ENCODE measurements around the gene CDK2AP2. TPM values are rescaled to one million over a fixed set of nuclear protein-coding genes. Genes with fewer than 3 reads are reported as not detected.

CDK2AP2 gene
- total RNA-seq, 2 donors from 2014 or later = 56.7 to 59.4 TPM

GRCh38 chr11:67545280-67545679 is 37.3 kb upstream of the CDK2AP2 start:
- Histone ChIP-seq H3K4me1 (peaks cover 31% of the 10 kb centered on the region), H3K27ac (peak overlapping the region in 2 of 4 donors; percentile 43 to 46), H3K9me3 (no peaks in the 10 kb centered on the region), H3K27me3 (no peaks in the 10 kb centered on the region), H3K36me3 (replicated peaks in 1 of 2; ENCODE audit: insufficient read depth in 1 of 2, low read depth in 2 of 2) (no peaks in the 10 kb centered on the region), H3K4me3 (no peak overlapping the region)
- TF ChIP-seq CTCF (IDR thresholded peaks at IDR 0.05) (no peak), POLR2A (IDR thresholded peaks at IDR 0.05) (no peak)
- 40 to 41% methylated on average over 6 to 8 of the region's 8 CpGs for WGBS, 2 donors
- DNase-seq = peak; percentile 17 to 31 (median 24)
- ATAC-seq = peak; percentile 39
- intact Hi-C loops (cut with DNase I) = no loop called here

GRCh38 chr11:67544616-67545242 is 36.8 kb upstream of the CDK2AP2 start:
- DNase-seq (no peak), ATAC-seq (peak; percentile 18)
- Histone ChIP-seq H3K4me3 (no peak overlapping the region), H3K27ac (peak overlapping the region in 2 of 4 donors; percentile 43 to 46), H3K36me3 (replicated peaks in 1 of 2; ENCODE audit: insufficient read depth in 1 of 2, low read depth in 2 of 2) (no peaks in the 10 kb centered on the region), H3K9me3 (no peaks in the 10 kb centered on the region), H3K4me1 (peaks cover 31% of the 10 kb centered on the region), H3K27me3 (no peaks in the 10 kb centered on the region)
- no peak for TF ChIP-seq POLR2A (IDR thresholded peaks at IDR 0.05)
- TF ChIP-seq CTCF (IDR thresholded peaks at IDR 0.05) = no peak
- intact Hi-C loops (cut with DNase I) = no loop called here
- 44 to 66% methylated on average over 7 to 10 of the region's 10 CpGs for WGBS, 2 donors

- Histone ChIP-seq H3K4me3 (no peak overlapping the region), H3K9me3 (no peaks in the 10 kb centered on the region), H3K4me1 (peaks cover 31% of the 10 kb centered on the region), H3K36me3 (replicated peaks in 1 of 2; ENCODE audit: insufficient read depth in 1 of 2, low read depth in 2 of 2) (no peaks in the 10 kb centered on the region), H3K27me3 (no peaks in the 10 kb centered on the region), H3K27ac (no peak overlapping the region)
- no peak for TF ChIP-seq CTCF (IDR thresholded peaks at IDR 0.05)
- no peak for DNase-seq
- WGBS, 2 donors = 14 to 47% methylated on average over 2 of the region's 2 CpGs
- intact Hi-C loops (cut with DNase I) = no loop called here
- ATAC-seq = no peak
These were observed 35.6 kb upstream of the CDK2AP2 start for GRCh38 chr11:67543585-67543984.

- no peaks in the 10 kb centered on the region for H3K27me3 ChIP-seq
- no peaks in the 10 kb centered on the region for H3K36me3 ChIP-seq (replicated peaks in 1 of 2; ENCODE audit: insufficient read depth in 1 of 2, low read depth in 2 of 2)
- H3K4me3 ChIP-seq = no peak overlapping the region
- H3K27ac ChIP-seq = no peak overlapping the region
- intact Hi-C loops (cut with DNase I) = no loop called here
- no peak for TF ChIP-seq POLR2A (IDR thresholded peaks at IDR 0.05)
- TF ChIP-seq CTCF (IDR thresholded peaks at IDR 0.05) = no peak
- 74 to 87% methylated on average over 4 to 7 of the region's 7 CpGs for WGBS, 2 donors
- ATAC-seq (no peak), DNase-seq (no peak)
- peaks cover 31% of the 10 kb centered on the region for H3K4me1 ChIP-seq
- no peaks in the 10 kb centered on the region for H3K9me3 ChIP-seq
These were observed 35.0 kb upstream of the CDK2AP2 start for GRCh38 chr11:67542971-67543370.

- H3K9me3 ChIP-seq = no peaks in the 10 kb centered on the region
- no peak overlapping the region for H3K4me3 ChIP-seq
- H3K27me3 ChIP-seq = no peaks in the 10 kb centered on the region
- intact Hi-C loops (cut with DNase I) = no loop called here
- H3K27ac ChIP-seq = no peak overlapping the region
- DNase-seq (no peak), ATAC-seq (no peak)
- WGBS, 2 donors = 68 to 75% methylated on average over 3 of the region's 3 CpGs
- H3K36me3 ChIP-seq (replicated peaks in 1 of 2; ENCODE audit: insufficient read depth in 1 of 2, low read depth in 2 of 2) = no peaks in the 10 kb centered on the region
- peaks cover 31% of the 10 kb centered on the region for H3K4me1 ChIP-seq
- TF ChIP-seq CTCF (IDR thresholded peaks at IDR 0.05) (no peak), POLR2A (IDR thresholded peaks at IDR 0.05) (no peak)
These were observed 34.2 kb upstream of the CDK2AP2 start for GRCh38 chr11:67542169-67542568.

All from body of pancreas (tissue), 4 donors.